Measurements from ENCODE around the gene BEST2. TPM values are rescaled to one million over a fixed set of nuclear protein-coding genes. Genes with fewer than 3 reads are reported as not detected.
"Not testable (repeated sequence)": the region's sequence is repeated elsewhere in the genome, so short reads cannot be mapped to it uniquely, and the experiment has no call there.

BEST2 gene
- 0.12 TPM in 1 of 2 replicates, not detected in the other for total RNA-seq

GRCh38 chr19:12751635-12752034 lies at the start of gene BEST2:
Gene BEST2, plus strand, starts transcription at chr19:12751791. Its CDS starts 802 bp downstream, at chr19:12752593.
- intact Hi-C loops (cut with micrococcal nuclease), result no loop called here
- peaks cover 15% of the 10 kb centered on the region for H3K36me3 Mint-ChIP-seq (ENCODE audit: low read depth)
- H3K27ac Mint-ChIP-seq, result no peak within 1 kb of the TSS
- no peak within 1 kb of the TSS for H3K4me3 Mint-ChIP-seq
- H3K27me3 Mint-ChIP-seq (ENCODE audit: insufficient read depth), result peaks cover 5% of the 10 kb centered on the region
- DNase-seq (ENCODE audit: low spot score), result no peak
- no peaks in the 10 kb centered on the region for H3K4me1 Mint-ChIP-seq (ENCODE audit: low read depth)
- peaks cover 6% of the 10 kb centered on the region for H3K9me3 Mint-ChIP-seq

DNA sequence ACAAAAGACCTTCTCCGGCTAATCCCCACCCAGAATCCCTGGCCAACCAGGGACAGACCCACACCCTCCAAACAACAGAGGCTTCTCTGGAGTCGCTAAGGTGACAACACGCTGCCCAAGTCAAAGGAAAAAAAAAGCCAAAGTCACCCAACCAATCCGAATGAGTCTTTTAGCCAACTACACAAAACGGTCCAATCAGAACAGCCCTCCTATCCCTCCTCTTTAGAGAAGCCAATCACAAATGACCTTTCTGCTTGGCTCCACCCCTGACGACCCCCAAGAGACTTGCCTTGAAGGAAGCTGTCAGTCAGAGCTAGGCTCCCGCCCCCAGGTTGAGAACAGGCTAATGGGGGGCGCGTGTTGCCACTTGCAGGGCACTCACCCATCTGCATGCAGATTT lies 48.5 kb upstream of the BEST2 start:
- Mint-ChIP-seq H3K9me3 (no peaks in the 10 kb centered on the region), H3K27me3 (ENCODE audit: insufficient read depth) (no peaks in the 10 kb centered on the region), H3K27ac (no peak overlapping the region), H3K4me1 (ENCODE audit: low read depth) (peaks cover 4% of the 10 kb centered on the region), H3K4me3 (no peak overlapping the region), H3K36me3 (ENCODE audit: low read depth) (peaks cover 40% of the 10 kb centered on the region)
- no peak for DNase-seq (ENCODE audit: low spot score)
- intact Hi-C loops (cut with micrococcal nuclease), result no loop called here

DNA sequence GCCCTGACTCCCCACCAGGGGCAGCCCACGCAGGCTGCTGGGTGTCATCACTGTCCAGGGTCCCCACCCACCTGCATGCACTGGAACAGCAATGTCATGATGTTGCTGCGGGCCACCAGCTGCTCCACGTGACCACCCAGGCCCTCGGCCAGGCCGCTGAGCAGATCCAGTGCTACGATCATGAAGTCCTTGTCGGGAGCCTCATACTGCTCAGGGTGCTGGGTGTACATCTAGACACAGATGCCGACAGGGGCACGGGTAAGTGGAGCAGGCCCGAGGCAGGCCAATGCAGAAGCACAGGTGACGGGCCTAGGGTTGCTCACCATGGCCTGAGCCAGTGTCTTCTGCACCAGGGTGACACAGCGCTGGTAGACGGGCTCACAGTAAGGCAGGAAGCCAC lies 46.4 kb upstream of the BEST2 start:
- Mint-ChIP-seq H3K9me3 (no peaks in the 10 kb centered on the region), H3K27ac (no peak overlapping the region), H3K4me3 (no peak overlapping the region), H3K27me3 (ENCODE audit: insufficient read depth) (no peaks in the 10 kb centered on the region), H3K4me1 (ENCODE audit: low read depth) (no peaks in the 10 kb centered on the region), H3K36me3 (ENCODE audit: low read depth) (peaks cover 36% of the 10 kb centered on the region)
- intact Hi-C loops (cut with micrococcal nuclease), result no loop called here
- no peak for DNase-seq (ENCODE audit: low spot score)

DNA sequence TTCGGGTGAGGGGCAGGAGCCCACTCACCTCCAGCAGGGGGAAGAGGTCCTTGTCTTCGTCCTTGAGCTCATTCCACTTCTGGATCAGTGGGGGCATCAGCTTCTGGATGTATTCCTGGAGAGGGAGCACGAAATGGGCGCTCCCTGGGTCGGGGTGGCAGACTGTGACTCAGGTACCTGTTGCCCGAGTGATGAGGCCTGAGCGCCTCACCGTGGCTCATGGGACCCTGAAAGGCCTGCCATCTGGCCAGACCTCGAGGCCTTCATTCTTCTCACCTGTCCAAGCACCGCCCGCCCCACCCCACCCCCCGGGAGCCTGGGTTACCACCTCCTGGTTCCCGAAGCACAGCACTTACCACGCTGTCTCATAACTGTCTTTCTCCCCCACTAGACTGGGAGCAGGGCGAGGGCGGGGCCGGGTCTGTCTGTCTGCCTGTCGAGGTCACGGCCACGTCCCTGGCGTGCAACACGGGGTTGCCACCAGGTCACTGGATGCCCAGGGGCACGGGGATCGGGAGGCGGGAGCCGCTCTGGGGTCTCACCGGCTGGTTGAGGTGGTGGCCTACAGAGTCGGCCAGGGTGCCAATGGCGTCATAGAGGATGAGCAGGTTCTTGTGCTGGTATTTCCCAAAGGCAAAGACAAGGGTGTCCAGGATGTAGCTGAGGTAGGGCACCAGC lies 45.8 kb upstream of the BEST2 start:
- H3K9me3 Mint-ChIP-seq, result no peaks in the 10 kb centered on the region

DNA sequence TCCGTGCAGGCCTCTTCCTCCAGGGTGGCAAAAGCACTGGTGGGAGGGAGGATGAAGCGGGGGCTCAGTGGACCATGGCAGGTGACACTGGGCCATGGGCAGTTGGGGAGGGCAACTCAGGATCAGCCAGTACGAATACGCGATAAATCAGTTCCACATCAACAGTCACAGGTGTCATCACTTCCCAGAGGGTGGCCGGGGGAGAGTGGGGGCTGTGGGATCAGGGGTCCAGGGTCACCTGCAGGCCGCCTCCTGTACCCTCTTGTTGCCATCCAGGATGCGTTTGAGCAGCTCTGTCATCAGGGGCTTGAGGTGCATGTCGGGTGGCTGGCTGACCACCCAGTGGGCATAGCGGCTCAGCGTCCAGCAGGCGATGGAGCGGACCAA lies 45.3 kb upstream of the BEST2 start:
- DNase-seq (ENCODE audit: low spot score), result no peak
- H3K27ac Mint-ChIP-seq, result no peak overlapping the region
- no peaks in the 10 kb centered on the region for H3K27me3 Mint-ChIP-seq (ENCODE audit: insufficient read depth)
- H3K9me3 Mint-ChIP-seq, result no peaks in the 10 kb centered on the region
- no peak overlapping the region for H3K4me3 Mint-ChIP-seq
- no peaks in the 10 kb centered on the region for H3K4me1 Mint-ChIP-seq (ENCODE audit: low read depth)
- peaks cover 40% of the 10 kb centered on the region for H3K36me3 Mint-ChIP-seq (ENCODE audit: low read depth)
- intact Hi-C loops (cut with micrococcal nuclease), result no loop called here

More for the DNA sequence above, 45.8 kb upstream of the BEST2 start:
- DNase-seq (ENCODE audit: low spot score), result no peak
- intact Hi-C loops (cut with micrococcal nuclease), result no loop called here
- H3K4me1 Mint-ChIP-seq (ENCODE audit: low read depth), result no peaks in the 10 kb centered on the region
- H3K27ac Mint-ChIP-seq, result no peak overlapping the region
- H3K27me3 Mint-ChIP-seq (ENCODE audit: insufficient read depth), result no peaks in the 10 kb centered on the region
- H3K4me3 Mint-ChIP-seq, result no peak overlapping the region
- H3K36me3 Mint-ChIP-seq (ENCODE audit: low read depth), result peaks cover 40% of the 10 kb centered on the region

DNA sequence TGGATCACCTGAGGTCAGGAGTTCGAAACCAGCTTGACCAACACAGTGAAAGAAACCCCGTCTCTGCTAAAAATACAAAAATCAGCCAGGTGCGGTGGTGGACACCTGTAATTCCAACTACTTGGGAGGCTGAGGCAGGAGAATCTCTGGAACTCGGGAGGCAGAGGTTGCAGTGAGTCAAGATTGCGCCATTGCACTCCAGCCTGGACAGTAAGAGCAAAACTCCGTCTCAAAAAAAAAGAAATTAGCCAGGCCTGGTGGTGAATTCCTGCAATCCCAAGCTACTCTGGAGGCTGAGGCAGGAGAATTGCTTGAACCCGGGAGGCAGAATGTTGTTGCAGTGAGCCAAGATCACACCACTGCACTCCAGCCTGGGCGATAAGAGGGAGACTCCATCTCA lies 43.0 kb upstream of the BEST2 start:
- DNase-seq (ENCODE audit: low spot score), result no peak
- no peak overlapping the region for H3K4me3 Mint-ChIP-seq
- H3K9me3 Mint-ChIP-seq, result no peaks in the 10 kb centered on the region
- H3K27me3 Mint-ChIP-seq (ENCODE audit: insufficient read depth), result no peaks in the 10 kb centered on the region
- peaks cover 40% of the 10 kb centered on the region for H3K36me3 Mint-ChIP-seq (ENCODE audit: low read depth)
- H3K4me1 Mint-ChIP-seq (ENCODE audit: low read depth), result no peaks in the 10 kb centered on the region
- no peak overlapping the region for H3K27ac Mint-ChIP-seq
- intact Hi-C loops (cut with micrococcal nuclease), result no loop called here

GRCh38 chr19:12711187-12711586 lies 40.4 kb upstream of the BEST2 start:
- DNase-seq (ENCODE audit: low spot score), result no peak
- no peaks in the 10 kb centered on the region for H3K27me3 Mint-ChIP-seq (ENCODE audit: insufficient read depth)
- H3K4me1 Mint-ChIP-seq (ENCODE audit: low read depth), result no peaks in the 10 kb centered on the region
- no peaks in the 10 kb centered on the region for H3K9me3 Mint-ChIP-seq
- H3K36me3 Mint-ChIP-seq (ENCODE audit: low read depth), result peaks cover 34% of the 10 kb centered on the region
- intact Hi-C loops (cut with micrococcal nuclease), result no loop called here
- H3K4me3 Mint-ChIP-seq, result no peak overlapping the region
- H3K27ac Mint-ChIP-seq, result no peak overlapping the region

DNA sequence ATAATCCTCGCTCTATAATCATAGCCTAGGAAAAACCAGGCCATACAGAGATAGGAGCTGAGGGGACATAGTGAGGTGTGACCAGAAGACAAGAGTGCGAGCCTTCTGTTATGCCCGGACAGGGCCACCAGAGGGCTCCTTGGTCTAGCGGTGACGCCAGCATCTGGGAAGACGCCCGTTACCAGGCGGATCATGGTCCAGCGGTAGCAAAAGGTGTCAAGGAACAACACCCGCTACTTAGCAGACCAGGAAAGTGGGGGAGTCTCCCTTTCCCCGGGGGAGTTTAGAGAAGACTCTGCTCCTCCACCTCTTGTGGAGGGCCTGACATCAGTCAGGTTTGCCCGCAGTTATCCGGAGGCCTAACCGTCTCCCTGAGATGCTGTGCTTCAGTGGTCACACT lies 39.5 kb upstream of the BEST2 start:
- peaks cover 36% of the 10 kb centered on the region for H3K36me3 Mint-ChIP-seq (ENCODE audit: low read depth)
- H3K27me3 Mint-ChIP-seq (ENCODE audit: insufficient read depth); intact Hi-C loops (cut with micrococcal nuclease); H3K4me1 Mint-ChIP-seq (ENCODE audit: low read depth); H3K27ac Mint-ChIP-seq; DNase-seq (ENCODE audit: low spot score); H3K4me3 Mint-ChIP-seq; H3K9me3 Mint-ChIP-seq: not testable (repeated sequence)

GRCh38 chr19:12713304-12713703 lies 38.3 kb upstream of the BEST2 start:
- H3K4me3 Mint-ChIP-seq; DNase-seq (ENCODE audit: low spot score); intact Hi-C loops (cut with micrococcal nuclease); H3K27ac Mint-ChIP-seq; H3K9me3 Mint-ChIP-seq; H3K4me1 Mint-ChIP-seq (ENCODE audit: low read depth); H3K27me3 Mint-ChIP-seq (ENCODE audit: insufficient read depth): not testable (repeated sequence)
- peaks cover 36% of the 10 kb centered on the region for H3K36me3 Mint-ChIP-seq (ENCODE audit: low read depth)

DNA sequence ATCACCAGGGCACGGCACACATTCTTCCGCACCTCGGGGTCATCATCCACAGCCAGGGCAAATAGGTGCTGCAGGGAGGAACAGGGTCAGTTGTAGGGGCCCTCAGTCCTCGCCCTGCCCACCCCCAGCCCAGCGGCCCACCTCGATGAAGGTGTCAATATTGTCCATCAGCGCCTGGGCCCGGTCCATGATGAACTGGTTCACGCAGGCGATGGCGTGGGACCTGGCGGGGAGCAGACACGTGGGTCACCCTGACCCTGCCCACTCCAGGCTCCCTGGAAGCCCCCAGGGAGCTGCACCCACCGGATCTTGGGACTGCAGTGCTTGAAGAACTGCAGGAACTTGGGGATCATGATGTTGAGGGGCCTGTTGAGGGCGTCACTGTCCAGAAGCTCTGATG lies 36.5 kb upstream of the BEST2 start:
- no peak overlapping the region for H3K27ac Mint-ChIP-seq
- no peaks in the 10 kb centered on the region for H3K9me3 Mint-ChIP-seq
- H3K36me3 Mint-ChIP-seq (ENCODE audit: low read depth), result peaks cover 36% of the 10 kb centered on the region
- peaks cover 13% of the 10 kb centered on the region for H3K4me1 Mint-ChIP-seq (ENCODE audit: low read depth)
- H3K27me3 Mint-ChIP-seq (ENCODE audit: insufficient read depth), result no peaks in the 10 kb centered on the region
- DNase-seq (ENCODE audit: low spot score), result no peak
- no peak overlapping the region for H3K4me3 Mint-ChIP-seq
- intact Hi-C loops (cut with micrococcal nuclease), result no loop called here

GRCh38 chr19:12715929-12716328 lies 35.7 kb upstream of the BEST2 start:
- Mint-ChIP-seq H3K27ac (no peak overlapping the region), H3K36me3 (ENCODE audit: low read depth) (peaks cover 36% of the 10 kb centered on the region), H3K27me3 (ENCODE audit: insufficient read depth) (no peaks in the 10 kb centered on the region), H3K4me1 (ENCODE audit: low read depth) (peaks cover 20% of the 10 kb centered on the region), H3K9me3 (no peaks in the 10 kb centered on the region), H3K4me3 (no peak overlapping the region)
- intact Hi-C loops (cut with micrococcal nuclease), result no loop called here
- DNase-seq (ENCODE audit: low spot score), result no peak

DNA sequence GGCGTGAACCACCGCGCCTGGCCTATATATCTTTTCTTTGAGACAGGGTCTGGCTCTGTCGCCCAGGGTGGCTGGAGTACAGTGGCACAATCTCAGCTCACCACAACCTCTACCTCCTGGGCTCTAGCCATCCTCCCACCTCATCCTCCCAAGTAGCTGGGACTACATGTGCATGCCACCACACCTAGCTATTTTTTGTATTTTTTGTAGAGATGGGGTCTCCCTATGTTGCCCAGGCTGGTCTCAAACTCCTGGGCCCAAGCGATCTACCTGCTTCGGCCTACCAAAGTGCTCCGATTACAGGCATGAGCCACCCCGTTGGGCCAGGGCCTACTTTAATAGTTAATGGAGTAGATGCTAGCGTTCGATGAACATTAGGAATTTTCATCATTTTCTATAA lies 31.3 kb upstream of the BEST2 start:
- peaks cover 35% of the 10 kb centered on the region for H3K36me3 Mint-ChIP-seq (ENCODE audit: low read depth)
- H3K4me3 Mint-ChIP-seq, result peak overlapping the region; percentile 89
- peaks cover 44% of the 10 kb centered on the region for H3K4me1 Mint-ChIP-seq (ENCODE audit: low read depth)
- DNase-seq (ENCODE audit: low spot score), result no peak
- no peaks in the 10 kb centered on the region for H3K9me3 Mint-ChIP-seq
- H3K27ac Mint-ChIP-seq, result peak overlapping the region; percentile 81
- intact Hi-C loops (cut with micrococcal nuclease), result loop anchor here (1.0 to 5.0 kb wide), 3 partner anchors 57 to 108 kb away; partner anchors contain the start of genes HOOK2, ZNF490 and ZNF791
- no peaks in the 10 kb centered on the region for H3K27me3 Mint-ChIP-seq (ENCODE audit: insufficient read depth)

DNA sequence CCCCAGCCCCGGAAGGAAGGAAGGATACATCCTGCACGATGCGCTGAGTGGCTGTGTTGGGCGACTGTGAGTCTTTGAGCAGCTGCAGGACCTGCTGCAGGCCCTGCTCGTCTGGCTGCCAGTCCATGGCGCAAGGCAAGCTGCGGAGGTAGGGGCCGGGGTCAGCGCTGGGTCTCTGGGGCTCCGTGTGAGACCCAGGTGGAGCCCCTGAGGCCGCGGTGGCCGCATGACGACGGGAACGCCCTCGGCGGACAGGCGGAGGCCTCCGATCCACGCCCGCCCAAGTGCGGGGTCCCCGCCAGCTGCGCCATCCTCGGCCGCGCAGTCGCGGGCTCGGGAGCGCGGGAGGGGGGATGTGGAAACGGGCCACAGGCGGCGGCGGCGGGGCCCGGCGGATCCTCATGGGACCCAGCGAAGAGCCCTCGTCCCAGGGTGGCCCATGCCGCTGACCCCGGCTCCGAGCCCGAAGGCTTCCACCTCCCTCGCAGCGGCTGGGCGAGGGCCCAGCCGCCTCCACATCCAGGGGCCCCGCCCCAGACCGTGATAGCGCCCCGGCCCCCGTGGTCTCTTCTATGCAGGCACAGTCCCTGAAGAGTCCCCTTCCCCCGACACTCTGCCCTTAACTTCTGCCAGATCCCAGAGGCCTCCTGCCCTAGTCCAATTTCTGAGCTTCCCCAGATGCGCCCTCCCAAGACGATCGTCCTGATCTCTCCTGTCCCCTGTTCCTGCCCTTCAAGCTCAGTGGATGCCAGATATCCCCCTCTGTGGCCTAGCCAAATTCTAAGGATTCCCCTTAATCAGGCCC lies 30.5 kb upstream of the BEST2 start:
- H3K27me3 Mint-ChIP-seq (ENCODE audit: insufficient read depth), result no peaks in the 10 kb centered on the region
- peak overlapping the region; percentile 91 for H3K27ac Mint-ChIP-seq
- intact Hi-C loops (cut with micrococcal nuclease), result loop anchor here (1.0 to 5.0 kb wide), 3 partner anchors 56 to 109 kb away; partner anchors contain the start of genes HOOK2, ZNF490 and ZNF791
- peaks cover 31% of the 10 kb centered on the region for H3K36me3 Mint-ChIP-seq (ENCODE audit: low read depth)
- no peak for DNase-seq (ENCODE audit: low spot score)
- H3K4me3 Mint-ChIP-seq, result peak overlapping the region; percentile 95
- peaks cover 44% of the 10 kb centered on the region for H3K4me1 Mint-ChIP-seq (ENCODE audit: low read depth)
- H3K9me3 Mint-ChIP-seq, result no peaks in the 10 kb centered on the region
